Neural cell (in vitro differentiated cells): ENCODE measurements around the gene PRSS21. TPM values are rescaled to one million over a fixed set of nuclear protein-coding genes. Genes with fewer than 3 reads are reported as not detected.

Source experiments
- H2AFZ ChIP-seq: fragments of 200-600, 300-800 bp; sonication (generic), shearing (Covaris generic); 2 replicates; pipeline ENCODE4 v1.6.0; 2014; ENCODE audit warnings: low read depth, mild to moderate bottlenecking, antibody characterized with exemption, low read length, moderate library complexity
- H3F3A ChIP-seq: fragments of 200-600 bp; shearing (Covaris generic); 2 replicates; pipeline ENCODE4 v1.6.1; 2016; ENCODE audit warnings: mild to moderate bottlenecking, moderate library complexity, mixed read lengths, antibody characterized with exemption, low read length; ENCODE audit not compliant: insufficient read depth, poor library complexity, severe bottlenecking
- H3K27ac ChIP-seq: fragments of 200-600, 300-800 bp; sonication (generic), shearing (Covaris generic); 2 replicates; pipeline ENCODE4 v1.5.1; 2014; ENCODE audit warnings: mild to moderate bottlenecking, low read length, moderate library complexity
- H3K27me3 ChIP-seq: fragments of 300-800, 200-600 bp; sonication (generic), shearing (Covaris generic); 2 replicates; pipeline ENCODE4 v1.6.0; 2014; ENCODE audit warnings: mild to moderate bottlenecking, low read depth, low read length, moderate library complexity; ENCODE audit not compliant: insufficient read depth
- H3K36me3 ChIP-seq: fragments of 300-800, 200-600 bp; sonication (generic), shearing (Covaris generic); 2 replicates; pipeline ENCODE4 v1.5.1; 2014; ENCODE audit warnings: mild to moderate bottlenecking, antibody characterized with exemption, low read length, moderate library complexity; ENCODE audit not compliant: insufficient read depth
- H3K4me2 ChIP-seq: fragments of 300-800, 200-600 bp; sonication (generic), shearing (Covaris generic); 2 replicates; pipeline ENCODE4 v1.6.0; 2014; ENCODE audit warnings: mild to moderate bottlenecking, low read length
- H3K4me3 ChIP-seq: fragments of 300-800, 200-600 bp; sonication (generic), shearing (Covaris generic); 2 replicates; pipeline ENCODE4 v1.5.1; 2014; ENCODE audit warnings: mild to moderate bottlenecking, low read length, moderate library complexity
- H3K79me2 ChIP-seq: fragments of 200-600 bp; shearing (Covaris generic); replicated peaks from 2 replicates; pipeline ENCODE4 v1.6.0; 2014; ENCODE audit warnings: mild to moderate bottlenecking, low read length, moderate library complexity; ENCODE audit not compliant: insufficient read depth
- H3K9ac ChIP-seq: fragments of 300-800, 200-600 bp; sonication (generic), shearing (Covaris generic); 2 replicates; pipeline ENCODE4 v1.6.1; 2016; ENCODE audit warnings: mild to moderate bottlenecking, low read length, mixed read lengths
- H3K9me2 ChIP-seq: fragments of 200-600 bp; shearing (Covaris generic); 2 replicates; pipeline ENCODE4 v1.6.1; 2016; ENCODE audit warnings: mild to moderate bottlenecking, low read length, mixed read lengths; ENCODE audit not compliant: insufficient read depth
- H3K9me3 ChIP-seq: fragments of 200-600, 300-800 bp; sonication (generic), shearing (Covaris generic); 2 replicates; pipeline ENCODE4 v1.6.1; 2016; ENCODE audit warnings: mild to moderate bottlenecking, mixed run types, low read length, moderate library complexity, mixed read lengths
- H4K20me1 ChIP-seq: fragments of 200-600 bp; shearing (Covaris generic); 2 replicates; pipeline ENCODE4 v1.6.1; 2016; ENCODE audit warnings: mild to moderate bottlenecking, mixed run types; ENCODE audit not compliant: insufficient read depth
- EP300 ChIP-seq: fragments of 450-650 bp; conservative IDR thresholded peaks from 2 replicates; pipeline ENCODE4 v1.6.1; 2014; ENCODE audit warnings: antibody characterized with exemption, mild to moderate bottlenecking, moderate library complexity; ENCODE audit not compliant: poor library complexity, severe bottlenecking
- EZH2 ChIP-seq: fragments of 200-600, 300-800 bp; shearing (Covaris generic), sonication (generic); IDR thresholded peaks from 2 replicates; pipeline ENCODE4 v1.6.1; 2014; ENCODE audit warnings: antibody characterized with exemption, low read length, borderline replicate concordance, mild to moderate bottlenecking; ENCODE audit not compliant: insufficient read depth, poor library complexity, severe bottlenecking
- POLR2AphosphoS5 ChIP-seq: IDR thresholded peaks from 2 replicates; pipeline ENCODE4 v1.6.1; 2012
- RAD21 ChIP-seq: fragments of 450-650 bp; conservative IDR thresholded peaks from 2 replicates; pipeline ENCODE4 v1.6.1; 2014; ENCODE audit warnings: antibody characterized with exemption, mild to moderate bottlenecking, moderate library complexity
- SMC3 ChIP-seq: fragments of 450-650 bp; conservative IDR thresholded peaks from 2 replicates; pipeline ENCODE4 v1.6.1; 2014; ENCODE audit warnings: antibody characterized with exemption, mild to moderate bottlenecking, moderate library complexity; ENCODE audit not compliant: poor library complexity
- TAF1 ChIP-seq: IDR thresholded peaks from 2 replicates; pipeline ENCODE4 v1.6.1; 2012; ENCODE audit warnings: low read depth
- polyA plus RNA-seq: library from polyadenylated mRNA; depleted of rRNA; stranded (reverse); fragments of >200 nt; gene quantifications from 2 replicates; pipeline ENCODE4 v1.2.3, GENCODE V29; 2014
- TF ChIP-seq, protein P1 (sequence below): IDR thresholded peaks from 2 replicates; pipeline ENCODE4 v1.6.1; 2012; ENCODE audit warnings: borderline replicate concordance
- TF ChIP-seq, protein P2 (sequence below): fragments of 450-650 bp; IDR thresholded peaks from 2 replicates; pipeline ENCODE4 v1.5.1; 2014; ENCODE audit warnings: antibody characterized with exemption, mild to moderate bottlenecking, moderate library complexity; ENCODE audit not compliant: poor library complexity, severe bottlenecking

PRSS21 gene
- polyA plus RNA-seq, 1 donor from 2014 or later = not detected

DNA sequence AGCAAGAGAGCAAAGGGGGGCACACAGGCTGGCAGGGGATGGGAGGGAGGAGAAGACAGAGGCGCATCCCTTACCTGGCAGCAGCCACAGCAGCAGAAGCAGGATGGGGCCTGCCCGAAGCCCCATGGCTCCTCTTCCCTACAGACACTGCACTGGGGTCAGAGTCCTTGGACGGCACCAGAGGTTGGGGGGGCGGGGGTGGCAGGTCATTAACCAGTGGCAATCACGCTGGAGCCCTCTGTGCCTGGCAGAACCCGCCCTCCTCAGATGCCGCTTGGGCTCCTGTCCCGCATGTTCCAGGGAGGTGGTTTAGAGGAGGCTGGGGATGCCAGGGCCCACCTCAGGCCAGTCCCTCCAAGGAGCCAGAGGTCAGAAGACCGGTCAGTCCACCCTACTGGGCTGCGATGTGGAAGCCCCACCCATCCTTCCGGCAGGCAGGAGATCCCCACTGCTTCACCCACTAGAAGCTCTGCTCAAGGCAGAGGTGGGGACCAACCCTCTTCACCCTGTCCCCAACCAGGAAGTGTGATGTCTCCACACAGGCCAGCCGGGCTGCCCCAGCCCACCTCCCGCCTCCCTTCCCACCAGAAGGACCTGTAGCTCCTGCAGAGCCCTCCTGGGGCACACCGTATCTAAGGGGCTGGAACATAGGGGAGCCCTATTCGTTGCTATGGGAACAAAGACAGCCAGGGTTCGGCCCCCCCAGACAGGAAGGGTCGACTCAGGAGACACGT, 24.7 kb downstream of the PRSS21 start:
- no peak for TF ChIP-seq RAD21
- TF ChIP-seq TAF1 = no peak
- TF ChIP-seq EP300 = no peak
- TF ChIP-seq EZH2 = no peak
- no peaks in the 10 kb centered on the region for H3K9me2 ChIP-seq
- H2AFZ ChIP-seq = no peak overlapping the region
- no peak overlapping the region for H3K4me2 ChIP-seq
- H3K27me3 ChIP-seq = no peaks in the 10 kb centered on the region
- no peaks in the 10 kb centered on the region for H3K79me2 ChIP-seq
- no peaks in the 10 kb centered on the region for H3K9me3 ChIP-seq
- no peak overlapping the region for H3K27ac ChIP-seq
- no peak overlapping the region for H3K4me3 ChIP-seq
- no peaks in the 10 kb centered on the region for H4K20me1 ChIP-seq
- H3F3A ChIP-seq = no peaks in the 10 kb centered on the region
- no peak overlapping the region for H3K9ac ChIP-seq
- H3K36me3 ChIP-seq = no peaks in the 10 kb centered on the region

DNA sequence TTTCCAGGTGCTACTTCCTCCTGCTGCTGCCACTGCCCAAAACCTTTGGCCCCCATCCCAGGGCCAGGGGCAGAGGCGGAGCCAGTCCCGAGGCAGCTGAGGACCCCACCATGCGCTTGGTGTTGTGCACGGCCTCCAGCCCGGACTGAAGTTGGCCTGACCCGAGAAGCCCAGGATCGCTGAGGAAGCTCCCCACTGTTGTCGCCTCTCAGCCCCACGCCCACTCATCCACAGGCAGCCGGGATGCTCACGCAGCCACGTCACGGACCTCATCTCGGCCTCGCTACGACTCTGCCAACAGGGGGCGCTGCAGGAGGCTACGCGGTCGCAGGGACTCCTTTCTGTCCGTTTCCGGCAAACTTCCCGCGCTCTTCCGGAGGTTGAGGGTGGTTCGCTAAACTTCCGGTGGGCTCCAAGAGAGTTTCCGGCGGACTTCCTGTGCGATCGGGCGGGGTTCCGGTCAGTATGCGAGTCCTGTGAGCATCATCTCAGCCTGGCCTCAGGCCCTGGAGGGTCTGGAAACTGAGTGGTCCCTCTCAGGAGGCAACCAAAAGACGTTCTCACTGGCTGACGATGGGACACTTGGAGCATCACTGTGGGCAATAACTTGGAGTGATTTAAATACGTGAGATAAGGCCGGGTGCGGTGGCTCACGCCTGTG, 25.4 kb downstream of the PRSS21 start:
- no peak overlapping the region for H3K4me2 ChIP-seq
- no peaks in the 10 kb centered on the region for H3K9me2 ChIP-seq
- no peaks in the 10 kb centered on the region for H3K79me2 ChIP-seq
- no peaks in the 10 kb centered on the region for H3K36me3 ChIP-seq
- H3K9ac ChIP-seq = no peak overlapping the region
- no peak overlapping the region for H3K4me3 ChIP-seq
- no peaks in the 10 kb centered on the region for H3F3A ChIP-seq
- H2AFZ ChIP-seq = no peak overlapping the region
- H4K20me1 ChIP-seq = no peaks in the 10 kb centered on the region
- no peaks in the 10 kb centered on the region for H3K9me3 ChIP-seq
- no peaks in the 10 kb centered on the region for H3K27me3 ChIP-seq
- TF ChIP-seq, protein P1, sequence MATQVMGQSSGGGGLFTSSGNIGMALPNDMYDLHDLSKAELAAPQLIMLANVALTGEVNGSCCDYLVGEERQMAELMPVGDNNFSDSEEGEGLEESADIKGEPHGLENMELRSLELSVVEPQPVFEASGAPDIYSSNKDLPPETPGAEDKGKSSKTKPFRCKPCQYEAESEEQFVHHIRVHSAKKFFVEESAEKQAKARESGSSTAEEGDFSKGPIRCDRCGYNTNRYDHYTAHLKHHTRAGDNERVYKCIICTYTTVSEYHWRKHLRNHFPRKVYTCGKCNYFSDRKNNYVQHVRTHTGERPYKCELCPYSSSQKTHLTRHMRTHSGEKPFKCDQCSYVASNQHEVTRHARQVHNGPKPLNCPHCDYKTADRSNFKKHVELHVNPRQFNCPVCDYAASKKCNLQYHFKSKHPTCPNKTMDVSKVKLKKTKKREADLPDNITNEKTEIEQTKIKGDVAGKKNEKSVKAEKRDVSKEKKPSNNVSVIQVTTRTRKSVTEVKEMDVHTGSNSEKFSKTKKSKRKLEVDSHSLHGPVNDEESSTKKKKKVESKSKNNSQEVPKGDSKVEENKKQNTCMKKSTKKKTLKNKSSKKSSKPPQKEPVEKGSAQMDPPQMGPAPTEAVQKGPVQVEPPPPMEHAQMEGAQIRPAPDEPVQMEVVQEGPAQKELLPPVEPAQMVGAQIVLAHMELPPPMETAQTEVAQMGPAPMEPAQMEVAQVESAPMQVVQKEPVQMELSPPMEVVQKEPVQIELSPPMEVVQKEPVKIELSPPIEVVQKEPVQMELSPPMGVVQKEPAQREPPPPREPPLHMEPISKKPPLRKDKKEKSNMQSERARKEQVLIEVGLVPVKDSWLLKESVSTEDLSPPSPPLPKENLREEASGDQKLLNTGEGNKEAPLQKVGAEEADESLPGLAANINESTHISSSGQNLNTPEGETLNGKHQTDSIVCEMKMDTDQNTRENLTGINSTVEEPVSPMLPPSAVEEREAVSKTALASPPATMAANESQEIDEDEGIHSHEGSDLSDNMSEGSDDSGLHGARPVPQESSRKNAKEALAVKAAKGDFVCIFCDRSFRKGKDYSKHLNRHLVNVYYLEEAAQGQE = no peak
- TF ChIP-seq SMC3 = no peak
- no peak for TF ChIP-seq POLR2AphosphoS5
- TF ChIP-seq RAD21 = no peak
- no peak overlapping the region for H3K27ac ChIP-seq

DNA sequence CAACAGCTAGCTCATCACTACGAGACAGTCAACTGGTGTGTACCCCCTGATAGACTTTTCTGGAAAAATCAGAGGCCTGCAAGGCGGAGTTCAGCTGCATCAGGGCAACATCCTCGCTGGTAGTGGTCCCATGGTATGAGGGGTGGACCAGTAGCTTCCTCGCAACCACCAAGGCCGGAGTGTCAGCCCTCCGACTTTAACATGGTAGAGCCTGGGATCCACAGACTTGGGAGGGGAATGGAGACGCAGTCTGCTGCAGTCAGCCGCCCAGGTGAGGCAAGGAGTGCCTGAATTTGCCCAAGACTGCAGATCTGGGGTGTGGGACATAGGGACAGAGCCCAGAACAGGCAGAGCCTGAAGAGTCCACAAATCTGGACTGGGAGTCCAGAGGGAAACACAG, 26.5 kb downstream of the PRSS21 start:
- Histone ChIP-seq H3K9ac (no peak overlapping the region), H3K9me3 (no peaks in the 10 kb centered on the region), H3K79me2 (no peaks in the 10 kb centered on the region), H2AFZ (no peak overlapping the region), H3F3A (no peaks in the 10 kb centered on the region), H3K27ac (no peak overlapping the region), H3K36me3 (no peaks in the 10 kb centered on the region), H4K20me1 (no peaks in the 10 kb centered on the region), H3K4me3 (no peak overlapping the region), H3K27me3 (no peaks in the 10 kb centered on the region), H3K4me2 (no peak overlapping the region), H3K9me2 (no peaks in the 10 kb centered on the region)
- TF ChIP-seq, protein P2, sequence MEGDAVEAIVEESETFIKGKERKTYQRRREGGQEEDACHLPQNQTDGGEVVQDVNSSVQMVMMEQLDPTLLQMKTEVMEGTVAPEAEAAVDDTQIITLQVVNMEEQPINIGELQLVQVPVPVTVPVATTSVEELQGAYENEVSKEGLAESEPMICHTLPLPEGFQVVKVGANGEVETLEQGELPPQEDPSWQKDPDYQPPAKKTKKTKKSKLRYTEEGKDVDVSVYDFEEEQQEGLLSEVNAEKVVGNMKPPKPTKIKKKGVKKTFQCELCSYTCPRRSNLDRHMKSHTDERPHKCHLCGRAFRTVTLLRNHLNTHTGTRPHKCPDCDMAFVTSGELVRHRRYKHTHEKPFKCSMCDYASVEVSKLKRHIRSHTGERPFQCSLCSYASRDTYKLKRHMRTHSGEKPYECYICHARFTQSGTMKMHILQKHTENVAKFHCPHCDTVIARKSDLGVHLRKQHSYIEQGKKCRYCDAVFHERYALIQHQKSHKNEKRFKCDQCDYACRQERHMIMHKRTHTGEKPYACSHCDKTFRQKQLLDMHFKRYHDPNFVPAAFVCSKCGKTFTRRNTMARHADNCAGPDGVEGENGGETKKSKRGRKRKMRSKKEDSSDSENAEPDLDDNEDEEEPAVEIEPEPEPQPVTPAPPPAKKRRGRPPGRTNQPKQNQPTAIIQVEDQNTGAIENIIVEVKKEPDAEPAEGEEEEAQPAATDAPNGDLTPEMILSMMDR = no peak
- TF ChIP-seq, protein P1 = no peak
- no peak for TF ChIP-seq TAF1
